Calu3 (cell line): ENCODE data around the gene TP53I13. TPM values are rescaled to one million over a fixed set of nuclear protein-coding genes. Genes with fewer than 3 reads are reported as not detected.

Source experiments
- BruUV-seq: library from RNA; stranded (reverse); fragments of 400-500 nt; replicated peaks from 2 replicates; lab custom pipeline; 2021; lab: Mats Ljungman, UMichigan
- CTCF ChIA-PET: fragments of 300-600 bp; sonication (Branson Sonifier 250); formaldehyde crosslinking; loops from one replicate; lab custom pipeline; 2022; ENCODE audit warnings: antibody characterized with exemption; lab: Charles Lee
- DNase-seq: peaks from one replicate; pipeline ENCODE4 v3.0.0; 2022
- H3K27ac Mint-ChIP-seq: one replicate; pipeline ENCODE4 v1.8.0; 2022; ENCODE audit warnings: mixed read lengths; ENCODE audit not compliant: unreplicated experiment
- H3K27me3 Mint-ChIP-seq: one replicate; pipeline ENCODE4 v1.8.0; 2022; ENCODE audit warnings: mixed read lengths; ENCODE audit not compliant: unreplicated experiment
- H3K36me3 Mint-ChIP-seq: one replicate; pipeline ENCODE4 v1.8.0; 2022; ENCODE audit warnings: mild to moderate bottlenecking, moderate library complexity, mixed read lengths; ENCODE audit not compliant: insufficient read depth, unreplicated experiment
- H3K4me1 Mint-ChIP-seq: one replicate; pipeline ENCODE4 v1.8.0; 2022; ENCODE audit warnings: mild to moderate bottlenecking, low read depth, mixed read lengths; ENCODE audit not compliant: unreplicated experiment
- H3K4me3 Mint-ChIP-seq: one replicate; pipeline ENCODE4 v1.8.0; 2022; ENCODE audit warnings: mild to moderate bottlenecking, low read depth, moderate library complexity, mixed read lengths; ENCODE audit not compliant: unreplicated experiment
- H3K9me3 Mint-ChIP-seq: one replicate; pipeline ENCODE4 v1.8.0; 2022; ENCODE audit warnings: low read depth, mixed read lengths; ENCODE audit not compliant: unreplicated experiment
- CTCF ChIP-seq: fragments of 200-600 bp; IDR thresholded peaks from one replicate; pipeline ENCODE4 v1.8.0; 2022; ENCODE audit warnings: antibody characterized with exemption; ENCODE audit not compliant: unreplicated experiment
- intact Hi-C: fragments of 100-400 bp; cut with micrococcal nuclease; formaldehyde crosslinking; loops from one replicate; pipeline ENCODE4 v1.10.0; 2022; ENCODE audit not compliant: unreplicated experiment
- total RNA-seq: library from RNA; stranded (reverse); gene quantifications from 2 replicates; pipeline ENCODE4 v1.2.3, GENCODE V29; 2022

The TP53I13 gene
- total RNA-seq, 1 experiment from 2014 or later: 35.1 TPM

- Mint-ChIP-seq H3K9me3 (no peaks in the 10 kb centered on the region), H3K4me3 (peak overlapping the region; percentile 79), H3K27me3 (no peaks in the 10 kb centered on the region), H3K4me1 (peaks cover 41% of the 10 kb centered on the region), H3K36me3 (peaks cover 60% of the 10 kb centered on the region), H3K27ac (peak overlapping the region; percentile 74)
- intact Hi-C loops: no loop called here
- no TSS peak for BruUV-seq
- no peak for TF ChIP-seq CTCF
- CTCF ChIA-PET: interaction anchor here (0.6 to 3.4 kb wide), 11 partner anchors 11 to 339 kb away, joined by 3 to 36 read pairs (median 4); partner anchors contain the start of genes ABHD15, NUFIP2, SSH2 and TP53I13
- DNase-seq: peak; percentile 40
Measured at GRCh38 chr17:29591146-29591736, 22.7 kb downstream of the TP53I13 start.

- TF ChIP-seq CTCF: peak; percentile 91
- DNase-seq: peak; percentile 97
- Mint-ChIP-seq H3K27ac (peak overlapping the region; percentile 74), H3K4me3 (peak overlapping the region; percentile 79), H3K9me3 (no peaks in the 10 kb centered on the region), H3K27me3 (no peaks in the 10 kb centered on the region), H3K4me1 (peaks cover 41% of the 10 kb centered on the region), H3K36me3 (peaks cover 60% of the 10 kb centered on the region)
- intact Hi-C loops: no loop called here
- no TSS peak for BruUV-seq
- CTCF ChIA-PET: interaction anchor here (0.5 to 3.4 kb wide), 10 partner anchors 9 to 338 kb away, joined by 3 to 36 read pairs (median 5); partner anchors contain the start of genes ABHD15, NUFIP2, SSH2 and TP53I13
Measured at GRCh38 chr17:29591737-29592608, 23.5 kb downstream of the TP53I13 start.

- intact Hi-C loops: no loop called here
- Mint-ChIP-seq H3K36me3 (peaks cover 58% of the 10 kb centered on the region), H3K9me3 (no peaks in the 10 kb centered on the region), H3K4me1 (peaks cover 36% of the 10 kb centered on the region), H3K4me3 (peak within 1 kb of the TSS; percentile 79), H3K27me3 (no peaks in the 10 kb centered on the region), H3K27ac (peak within 1 kb of the TSS; percentile 42)
- no peak for TF ChIP-seq CTCF
- peak; percentile 41 for DNase-seq
- BruUV-seq: no TSS peak
- CTCF ChIA-PET: interaction anchor here (1.3 to 3.4 kb wide), 4 partner anchors 13 to 337 kb away, joined by 4 to 36 read pairs (median 11); partner anchors contain the start of genes NUFIP2 and SSH2
Measured at GRCh38 chr17:29592850-29593551, 24.5 kb downstream of the TP53I13 start, which contains the start of gene ANKRD13B. Gene ANKRD13B, plus strand, starts transcription at chr17:29593132. Its CDS starts 490 bp downstream, at chr17:29593622.
